IMR-90 (cell line): Measurements from ENCODE around the gene PLEKHS1. TPM values are rescaled to one million over a fixed set of nuclear protein-coding genes. Genes with fewer than 3 reads are reported as not detected.

Source experiments
- ATAC-seq: fragments of 200-7000 bp; cut with Tn5 transposase; 2 replicates; pipeline ENCODE4 v1.9.1; 2020; ENCODE audit warnings: low read depth, mild to moderate bottlenecking, moderate library complexity
- BruUV-seq: library from RNA; stranded (reverse); fragments of 400-500 nt; replicated peaks from 2 replicates; lab custom pipeline; 2021; lab: Mats Ljungman, UMichigan
- CTCF ChIA-PET: fragments of 300-600 bp; formaldehyde crosslinking; extraction: SDS; loops from one replicate; lab custom pipeline; 2021; ENCODE audit warnings: antibody characterized with exemption; lab: Yijun Ruan, JAX
- POLR2A ChIA-PET: fragments of 300-600 bp; sonication (Branson Sonifier 250); formaldehyde crosslinking; loops from one replicate; lab custom pipeline; 2022; ENCODE audit warnings: antibody characterized with exemption; ENCODE audit not compliant: unreplicated experiment; lab: Charles Lee
- DNase-seq: peaks from one replicate; pipeline ENCODE4 v3.0.0; 2013
- H2AFZ ChIP-seq: replicated peaks from 2 replicates; pipeline ENCODE3; 2013; ENCODE audit warnings: low read length, mild to moderate bottlenecking; ENCODE audit not compliant: poor library complexity
- H2AK5ac ChIP-seq: 2 replicates; pipeline ENCODE4 v1.6.1; 2013; ENCODE audit warnings: low read depth, low read length, inconsistent platforms
- H2AK9ac ChIP-seq: replicated peaks from 2 replicates; pipeline ENCODE3; 2013; ENCODE audit warnings: mild to moderate bottlenecking, low read depth, low read length, moderate library complexity; ENCODE audit not compliant: poor library complexity
- H2BK120ac ChIP-seq: 2 replicates; pipeline ENCODE4 v1.6.1; 2013; ENCODE audit warnings: low read depth, low read length, inconsistent platforms
- H2BK15ac ChIP-seq: 3 replicates; pipeline ENCODE4 v1.6.1; 2013; ENCODE audit warnings: low read depth, low read length, inconsistent platforms
- H2BK20ac ChIP-seq: 2 replicates; pipeline ENCODE4 v1.6.1; 2013; ENCODE audit warnings: low read depth, mild to moderate bottlenecking, inconsistent platforms, low read length, moderate library complexity
- H2BK5ac ChIP-seq: 2 replicates; pipeline ENCODE4 v1.6.1; 2013; ENCODE audit warnings: mild to moderate bottlenecking, low read depth, low read length, inconsistent platforms; ENCODE audit not compliant: poor library complexity, severe bottlenecking
- H3K14ac ChIP-seq: replicated peaks from 2 replicates; pipeline ENCODE4 v1.6.1; 2013; ENCODE audit warnings: low read depth, low read length, inconsistent platforms
- H3K18ac ChIP-seq: 2 replicates; pipeline ENCODE4 v1.6.1; 2013; ENCODE audit warnings: low read depth, low read length, control low read depth
- H3K23ac ChIP-seq: 2 replicates; pipeline ENCODE4 v1.6.1; 2013; ENCODE audit warnings: low read depth, low read length, inconsistent platforms
- H3K27ac ChIP-seq: 2 replicates; pipeline ENCODE4 v1.5.1; 2013; ENCODE audit warnings: mild to moderate bottlenecking, control low read depth, low read length; ENCODE audit not compliant: insufficient read depth
- H3K27me3 ChIP-seq: 2 replicates; pipeline ENCODE4 v1.6.1; 2013; ENCODE audit warnings: low read length; ENCODE audit not compliant: control insufficient read depth, insufficient read depth
- H3K36me3 ChIP-seq: 2 replicates; pipeline ENCODE4 v1.6.1; 2013; ENCODE audit warnings: low read length, mixed read lengths; ENCODE audit not compliant: control insufficient read depth, insufficient read depth
- H3K4ac ChIP-seq: 2 replicates; pipeline ENCODE4 v1.6.1; 2013; ENCODE audit warnings: low read depth, low read length, inconsistent platforms
- H3K4me1 ChIP-seq: 2 replicates; pipeline ENCODE4 v1.6.1; 2013; ENCODE audit warnings: low read length, mixed read lengths; ENCODE audit not compliant: control insufficient read depth, insufficient read depth
- H3K4me2 ChIP-seq: 2 replicates; pipeline ENCODE4 v1.6.1; 2013; ENCODE audit warnings: low read depth, mild to moderate bottlenecking, control low read depth, low read length, moderate library complexity
- H3K4me3 ChIP-seq: 2 replicates; pipeline ENCODE4 v1.5.1; 2013; ENCODE audit warnings: low read depth, mild to moderate bottlenecking, control low read depth, low read length, moderate library complexity; ENCODE audit not compliant: insufficient read depth
- H3K56ac ChIP-seq: 2 replicates; pipeline ENCODE4 v1.6.1; 2013; ENCODE audit warnings: low read length, inconsistent platforms; ENCODE audit not compliant: insufficient read depth; ENCODE audit errors: extremely low read depth
- H3K79me1 ChIP-seq, 2 experiments: 2 replicates each; pipeline ENCODE4 v1.6.1; 2013; ENCODE audit warnings: low read length in 2 of 2, inconsistent platforms in 1 of 2, low read depth in 1 of 2
- H3K9ac ChIP-seq: 2 replicates; pipeline ENCODE4 v1.6.1; 2013; ENCODE audit warnings: low read depth, low read length, control low read depth
- H3K9me1 ChIP-seq: 2 replicates; pipeline ENCODE4 v1.6.1; 2013; ENCODE audit warnings: low read length, inconsistent platforms; ENCODE audit not compliant: insufficient read depth
- H3K9me3 ChIP-seq: 2 replicates; pipeline ENCODE4 v1.6.1; 2013; ENCODE audit warnings: low read length; ENCODE audit not compliant: control insufficient read depth, insufficient read depth
- H4K20me1 ChIP-seq: 2 replicates; pipeline ENCODE4 v1.6.1; 2013; ENCODE audit warnings: low read length, inconsistent platforms; ENCODE audit not compliant: insufficient read depth
- H4K5ac ChIP-seq: 2 replicates; pipeline ENCODE4 v1.6.1; 2013; ENCODE audit warnings: mild to moderate bottlenecking, low read depth, low read length, control low read depth
- H4K8ac ChIP-seq, 2 experiments: 2 replicates each; pipeline ENCODE4 v1.6.1; 2013; ENCODE audit warnings: low read depth in 2 of 2, low read length in 2 of 2, control low read depth in 1 of 2, inconsistent platforms in 1 of 2
- H4K91ac ChIP-seq: 2 replicates; pipeline ENCODE4 v1.6.1; 2013; ENCODE audit warnings: low read depth, low read length, inconsistent platforms; ENCODE audit not compliant: insufficient read depth
- CEBPB ChIP-seq: IDR thresholded peaks from 2 replicates; pipeline ENCODE4 v1.6.1; 2012; ENCODE audit warnings: low read depth, low read length, improper control_type of control experiment
- FOS ChIP-seq: fragments of 150-350 bp; IDR thresholded peaks from 2 replicates; pipeline ENCODE4 v1.6.1; 2016; ENCODE audit warnings: low read depth, low read length
- MAZ ChIP-seq: IDR thresholded peaks from 2 replicates; pipeline ENCODE4 v1.6.1; 2012; ENCODE audit warnings: low read depth, mild to moderate bottlenecking, low read length, improper control_type of control experiment, moderate library complexity, borderline replicate concordance
- NFE2L2 ChIP-seq: fragments of 150-350 bp; IDR thresholded peaks from 2 replicates; pipeline ENCODE4 v1.6.1; 2016; ENCODE audit warnings: low read depth, mild to moderate bottlenecking, low read length
- POLR2A ChIP-seq: IDR thresholded peaks from 2 replicates; pipeline ENCODE4 v1.6.1; 2012; ENCODE audit warnings: mild to moderate bottlenecking, low read depth, low read length
- RFX5 ChIP-seq: IDR thresholded peaks from 2 replicates; pipeline ENCODE4 v1.8.0; 2012; ENCODE audit warnings: low read depth, mild to moderate bottlenecking, low read length, moderate library complexity
- WGBS, 2 experiments: methylation state at CpG; one replicate each; pipeline versions ENCODE4 v1.1.5 to v1.1.7; 2013; ENCODE audit warnings: missing lambda C conversion rate in 2 of 2; ENCODE audit not compliant: insufficient read length in 1 of 2; ENCODE audit errors: extremely low coverage in 2 of 2; 5-methylcytosine and 5-hydroxymethylcytosine counted together
- dilution Hi-C: fragments of 300-500 bp; cut with HindIII; formaldehyde crosslinking; loops from one replicate; pipeline ENCODE4 v1.14.3; 2018; ENCODE audit warnings: low sequenced_read_pairs; ENCODE audit not compliant: unreplicated experiment
- in situ Hi-C: fragments of 300-500 bp; cut with MboI; formaldehyde crosslinking; loops from 3 replicates; pipeline ENCODE4 v1.14.3; 2019; ENCODE audit warnings: low sequenced_read_pairs, inconsistent platforms, mixed read lengths
- intact Hi-C: fragments of 100-400 bp; cut with micrococcal nuclease; formaldehyde crosslinking; loops from 2 replicates; pipeline ENCODE4 v1.10.0; 2022
- polyA plus RNA-seq, 3 experiments: library from polyadenylated mRNA; depleted of rRNA; stranded (reverse); fragments of >200 nt; gene quantifications; 2 replicates each; pipeline ENCODE4 v1.2.3, GENCODE V29; 2012; ENCODE audit warnings: low replicate concordance in 1 of 3
- total RNA-seq: library from RNA; depleted of rRNA; stranded (reverse); fragments of >200 nt; gene quantifications from 2 replicates; pipeline ENCODE4 v1.2.3, GENCODE V29; 2012
- TF ChIP-seq, protein P1 (sequence below): fragments of 150-350 bp; IDR thresholded peaks from 2 replicates; pipeline ENCODE4 v1.6.1; 2017; ENCODE audit warnings: mild to moderate bottlenecking, antibody characterized with exemption, low read length, low read depth

Gene PLEKHS1
- total and polyA plus RNA-seq, 2 of the 4 experiments (the other 2 are of a cell fraction): not detected

DNA sequence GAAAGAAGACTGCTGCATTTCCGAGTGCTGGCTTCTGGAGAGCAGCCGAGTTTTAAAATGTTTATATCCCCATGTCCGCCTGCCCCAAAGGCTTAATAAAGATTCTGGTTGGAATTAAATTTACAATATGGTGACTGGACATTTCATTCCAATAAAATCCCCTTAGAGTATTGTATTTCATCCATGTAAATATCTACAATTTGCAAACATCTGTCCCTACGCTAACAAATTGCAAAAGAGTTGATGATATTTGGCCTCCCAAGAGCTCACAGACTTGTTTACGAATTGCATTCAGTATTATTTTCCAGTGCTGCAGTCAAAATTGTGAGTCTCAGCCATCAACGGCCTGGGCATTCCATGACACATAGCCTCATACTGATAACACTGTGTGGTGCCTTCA lies 50.1 kb downstream of the PLEKHS1 start:
- Histone ChIP-seq H3K9me3 (peaks cover 2% of the 10 kb centered on the region; the same call in 1 of the 2 replicates), H3K27me3 (peaks cover 17% of the 10 kb centered on the region), H3K27ac (no peak overlapping the region), H3K79me1 (no peaks in the 10 kb centered on the region), H3K4me2 (no peak overlapping the region), H4K91ac (no peak overlapping the region), H3K56ac (no peak overlapping the region), H2BK20ac (no peak overlapping the region), H3K4me1 (no peaks in the 10 kb centered on the region; the same call in 1 of the 2 replicates), H2BK5ac (no peak overlapping the region), H4K20me1 (no peaks in the 10 kb centered on the region), H3K14ac (no peak overlapping the region), H3K36me3 (no peaks in the 10 kb centered on the region), H3K9me1 (no peaks in the 10 kb centered on the region), H4K5ac (no peak overlapping the region), H3K9ac (no peak overlapping the region), H3K18ac (no peak overlapping the region), H2BK15ac (no peak overlapping the region), H2BK120ac (no peak overlapping the region), H3K4ac (no peak overlapping the region), H4K8ac (no peak overlapping the region), H3K23ac (no peak overlapping the region), H2AK9ac (no peak overlapping the region), H2AFZ (no peak overlapping the region), H3K4me3 (no peak overlapping the region), H2AK5ac (no peak overlapping the region)
- intact Hi-C loops: loop anchor here (10.0 kb wide), 1 partner anchor 1323 kb away; no protein-coding TSS in a partner anchor
- CTCF ChIA-PET: interaction anchor here (1.3 kb wide), 1 partner anchor 301 kb away, joined by 4 read pairs; no protein-coding TSS in a partner anchor
- POLR2A ChIA-PET: no interaction called here
- ATAC-seq (peak; percentile 35; the same call in 1 of the 2 replicates), DNase-seq (no peak)
- WGBS, 2 experiments: 20% methylated on average over 1 of the region's 6 CpGs; no CpG with 5 or more reads in 1 of the 2 experiments
- dilution Hi-C loops: no loop called here
- TF ChIP-seq RFX5: no peak
- TF ChIP-seq POLR2A: no peak
- TF ChIP-seq, protein P1, sequence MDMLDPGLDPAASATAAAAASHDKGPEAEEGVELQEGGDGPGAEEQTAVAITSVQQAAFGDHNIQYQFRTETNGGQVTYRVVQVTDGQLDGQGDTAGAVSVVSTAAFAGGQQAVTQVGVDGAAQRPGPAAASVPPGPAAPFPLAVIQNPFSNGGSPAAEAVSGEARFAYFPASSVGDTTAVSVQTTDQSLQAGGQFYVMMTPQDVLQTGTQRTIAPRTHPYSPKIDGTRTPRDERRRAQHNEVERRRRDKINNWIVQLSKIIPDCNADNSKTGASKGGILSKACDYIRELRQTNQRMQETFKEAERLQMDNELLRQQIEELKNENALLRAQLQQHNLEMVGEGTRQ: no peak
- no peak for TF ChIP-seq NFE2L2
- TF ChIP-seq MAZ: no peak
- TF ChIP-seq FOS: no peak
- no peak for TF ChIP-seq CEBPB
- BruUV-seq: no TSS peak
- in situ Hi-C loops: no loop called here
